HepG2 (cell line): ENCODE results near the gene SUN5. TPM values are rescaled to one million over a fixed set of nuclear protein-coding genes. Genes with fewer than 3 reads are reported as not detected.

Experiments used
- ATAC-seq: fragments of 200-7000 bp; cut with Tn5 transposase; 3 replicates; pipeline ENCODE4 v1.9.1; 2020; ENCODE audit warnings: mild to moderate bottlenecking, moderate library complexity
- BruUV-seq: library from RNA; stranded (reverse); fragments of 400-500 nt; replicated peaks from 2 replicates; lab custom pipeline; 2021; lab: Mats Ljungman, UMichigan
- CTCF ChIA-PET: fragments of 300-600 bp; formaldehyde crosslinking; extraction: SDS; loops from one replicate; lab custom pipeline; 2021; ENCODE audit warnings: low total read pairs, inconsistent platforms, low intra/inter-chr PET ratio; lab: Yijun Ruan, JAX
- POLR2A ChIA-PET: fragments of 350-600 bp; sonication (Branson Sonifier 250); formaldehyde crosslinking; loops from one replicate; lab custom pipeline; 2020; ENCODE audit warnings: antibody characterized with exemption, inconsistent platforms; lab: Yijun Ruan, JAX
- DNase-seq: peaks from one replicate; pipeline ENCODE4 v3.0.0-alpha.2; 2015; ENCODE audit warnings: low spot score
- FAIRE-seq: peaks from 3 replicates; lab custom pipeline; 2011; peaks lifted over from hg19 to GRCh38; lab: Jason Lieb, UNC
- H2AFZ ChIP-seq: one replicate; pipeline ENCODE4 v1.6.1; 2011; ENCODE audit warnings: low read length, inconsistent platforms
- H3K27ac ChIP-seq: fragments of 300-600 bp; 3 replicates; pipeline ENCODE4 v1.8.0; 2011; ENCODE audit warnings: mixed run types, mild to moderate bottlenecking, mixed read lengths, low read length, inconsistent platforms; ENCODE audit not compliant: insufficient read depth; ENCODE audit errors: extremely low read length
- H3K27me3 ChIP-seq, 2 experiments: fragments of 200-600 bp in 1 of 2; 2 replicates in 1 of 2; 3 replicates in 1 of 2; pipeline versions ENCODE4 v1.6.0 to v1.8.0; 2011; ENCODE audit warnings: low read length in 2 of 2, mild to moderate bottlenecking in 2 of 2, moderate library complexity in 2 of 2, inconsistent platforms in 1 of 2; ENCODE audit not compliant: insufficient read depth in 2 of 2, control insufficient read depth in 1 of 2
- H3K36me3 ChIP-seq, 2 experiments: fragments of 200-600 bp in 1 of 2; replicated peaks in 1 of 2; 2 replicates in 1 of 2; 3 replicates in 1 of 2; pipeline versions ENCODE4 v1.5.1 to v1.8.0; 2011; ENCODE audit warnings: low read length in 2 of 2, inconsistent platforms in 1 of 2; ENCODE audit not compliant: insufficient read depth in 2 of 2, control insufficient read depth in 1 of 2
- H3K4me1 ChIP-seq: 2 replicates; pipeline ENCODE4 v1.5.1; 2012; ENCODE audit warnings: low read length, inconsistent platforms; ENCODE audit not compliant: insufficient read depth
- H3K4me2 ChIP-seq: 2 replicates; pipeline ENCODE4 v1.6.0; 2011; ENCODE audit warnings: low read depth, low read length, inconsistent platforms
- H3K4me3 ChIP-seq, 3 experiments: fragments of 200-600 bp in 1 of 3; sonication (generic), shearing (Covaris generic) in 1 of 3; replicated peaks in 1 of 3; 2 replicates each; pipeline ENCODE4 v1.5.1; 2011 to 2016; ENCODE audit warnings: low read length in 3 of 3, inconsistent platforms in 2 of 3, low read depth in 2 of 3, mild to moderate bottlenecking in 2 of 3, control low read depth in 1 of 3, mixed read lengths in 1 of 3; ENCODE audit not compliant: insufficient read depth in 1 of 3
- H3K79me2 ChIP-seq: one replicate; pipeline ENCODE4 v1.6.1; 2011; ENCODE audit warnings: low read length, inconsistent platforms; ENCODE audit not compliant: insufficient read depth
- H3K9ac ChIP-seq: 2 replicates; pipeline ENCODE4 v1.6.0; 2011; ENCODE audit warnings: mild to moderate bottlenecking, low read depth, low read length, inconsistent platforms; ENCODE audit not compliant: insufficient read depth
- H3K9me3 ChIP-seq: 2 replicates; pipeline ENCODE4 v1.5.1; 2012; ENCODE audit warnings: mild to moderate bottlenecking, low read length
- H4K20me1 ChIP-seq: 2 replicates; pipeline ENCODE4 v1.6.0; 2011; ENCODE audit warnings: inconsistent platforms, mild to moderate bottlenecking, low read length, moderate library complexity; ENCODE audit not compliant: insufficient read depth
- ATF7-NPFF ChIP-seq: sonication (generic); formaldehyde crosslinking; IDR thresholded peaks from 2 replicates; pipeline ENCODE4 v1.8.1; 2023; ENCODE audit warnings: mild to moderate bottlenecking, low read depth, missing genetic modification reagents, moderate library complexity
- CBX5 ChIP-seq: sonication (generic); formaldehyde crosslinking; IDR thresholded peaks from 2 replicates; pipeline ENCODE4 v1.4.0; 2020; ENCODE audit warnings: missing genetic modification reagents, borderline replicate concordance
- ELF4 ChIP-seq: sonication (generic); formaldehyde crosslinking; IDR thresholded peaks from 2 replicates; pipeline ENCODE4 v1.5.0; 2020; ENCODE audit warnings: missing genetic modification reagents, mild to moderate bottlenecking, moderate library complexity, borderline replicate concordance
- MEIS2 ChIP-seq: sonication (generic); formaldehyde crosslinking; IDR thresholded peaks from 2 replicates; pipeline ENCODE4 v1.9.0; 2021; ENCODE audit warnings: mild to moderate bottlenecking, missing genetic modification reagents
- NFYC ChIP-seq: IDR thresholded peaks from 2 replicates; pipeline ENCODE4 v1.6.1; 2016; ENCODE audit warnings: missing genetic modification reagents, missing compliant biosample characterization
- ZBTB40 ChIP-seq, 2 experiments: fragments of 450-650 bp in 1 of 2; sonication (generic) in 1 of 2; formaldehyde crosslinking in 1 of 2; IDR thresholded peaks; 2 replicates each; pipeline versions ENCODE4 v1.6.1 to v1.8.0; 2016 to 2022; ENCODE audit warnings: antibody characterized with exemption in 1 of 2, mild to moderate bottlenecking in 1 of 2, missing genetic modification reagents in 1 of 2
- ZFX ChIP-seq: sonication (generic); formaldehyde crosslinking; IDR thresholded peaks from 2 replicates; pipeline ENCODE4 v1.4.0; 2020; ENCODE audit warnings: mild to moderate bottlenecking, low read depth, missing genetic modification reagents, moderate library complexity
- ZNF609 ChIP-seq: sonication (generic); formaldehyde crosslinking; IDR thresholded peaks from 2 replicates; pipeline ENCODE4 v1.4.0; 2020; ENCODE audit warnings: mild to moderate bottlenecking, missing genetic modification reagents, borderline replicate concordance
- WGBS: methylation state at CpG from one replicate; pipeline ENCODE4 v1.1.6; 2017; ENCODE audit warnings: low lambda C conversion rate; 5-methylcytosine and 5-hydroxymethylcytosine counted together
- in situ Hi-C: cut with HindIII; loops from 2 replicates; pipeline ENCODE4 v1.10.0; 2017; ENCODE audit warnings: low pct_unique_long_range_greater_than_20kb; ENCODE audit not compliant: extremely low pct_ligation_motif_present
- intact Hi-C: fragments of 100-400 bp; cut with micrococcal nuclease; formaldehyde crosslinking; loops from one replicate; pipeline ENCODE4 v1.10.0; 2022; ENCODE audit not compliant: unreplicated experiment
- polyA plus RNA-seq, 8 experiments: library from polyadenylated mRNA; depleted of rRNA in 3 of 8; stranded (reverse) in 7 of 8; unstranded in 1 of 8; fragments of >200 nt; fragmentation: Illumina TruSeq in 4 of 8; extraction: Trizol in 4 of 8; gene quantifications; 2 replicates each; pipeline versions ENCODE4 v1.2.1 to v1.2.3, GENCODE V29; 2011 to 2016; ENCODE audit warnings: low read depth in 4 of 8, missing spikeins in 1 of 8, mixed read lengths in 1 of 8; ENCODE audit not compliant: insufficient read depth in 1 of 8
- total RNA-seq, 5 experiments: library from RNA; depleted of rRNA; stranded (reverse); fragments of >200 nt; fragmentation: Illumina TruSeq; extraction: Trizol; gene quantifications; 2 replicates each; pipeline ENCODE4 v1.2.3, GENCODE V29; 2016; ENCODE audit warnings: low read depth in 1 of 5

SUN5 gene
- total and polyA plus RNA-seq, 2 of the 13 experiments (the other 11 are each of a cell fraction or from before 2014, with no cell fraction given): not detected

DNA sequence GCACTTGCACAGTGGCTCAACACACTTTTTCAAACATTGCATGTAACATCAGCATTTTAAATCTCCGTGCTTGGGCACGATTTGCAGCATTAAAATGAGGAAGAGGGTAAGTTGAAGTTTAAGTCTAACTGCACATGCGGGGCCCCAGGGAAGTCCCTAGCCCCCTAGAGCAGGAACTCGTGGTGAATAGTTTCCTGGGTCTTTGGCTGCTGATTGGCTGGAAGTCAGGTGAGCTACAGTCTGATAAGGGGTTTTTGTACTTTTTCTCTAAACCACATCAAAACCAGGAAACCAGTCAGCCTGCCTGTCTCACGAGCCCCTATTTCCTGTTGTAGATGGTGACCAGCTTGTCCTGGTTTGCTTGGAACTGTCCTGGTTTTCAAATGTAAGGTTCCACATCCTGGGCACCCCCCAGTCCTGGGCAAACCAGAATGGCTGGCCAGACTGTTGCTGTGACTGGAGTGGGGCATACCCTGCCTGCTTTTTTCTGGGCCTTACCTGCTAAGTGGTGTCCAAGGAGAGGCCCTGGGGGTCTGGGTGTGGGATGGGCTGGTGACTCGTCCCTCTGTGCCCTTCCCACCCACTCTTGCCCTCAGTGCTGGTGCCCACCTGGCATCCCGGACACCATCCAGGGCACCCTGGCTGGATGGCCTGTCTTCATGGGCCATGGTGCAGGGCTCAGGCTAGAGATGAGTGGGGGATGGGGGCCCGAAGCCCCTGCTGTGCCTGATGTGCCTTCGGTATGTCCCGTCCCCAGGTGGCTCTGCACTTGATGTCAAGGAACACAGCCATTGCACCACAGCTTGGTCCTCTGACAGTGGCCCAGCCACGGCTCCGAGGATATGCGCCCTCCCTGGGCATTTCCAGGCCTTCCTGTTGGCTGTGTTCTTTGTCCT is 31.8 kb downstream of the SUN5 start:
- no peak overlapping the region for H3K4me3 ChIP-seq
- H3K9ac ChIP-seq: no peak overlapping the region
- H4K20me1 ChIP-seq: no peaks in the 10 kb centered on the region
- no peaks in the 10 kb centered on the region for H3K9me3 ChIP-seq
- ATAC-seq (no peak), FAIRE-seq (no peak), DNase-seq (no peak)
- peak overlapping the region; percentile 73 for H2AFZ ChIP-seq
- BruUV-seq: no TSS peak
- intact Hi-C loops: no loop called here
- ChIA-PET POLR2A (no interaction called here), CTCF (no interaction called here)
- in situ Hi-C loops: no loop called here
- peaks cover 2 to 24% of the 10 kb centered on the region in 2 experiments; a peak in 4 of 5 replicates for H3K27me3 ChIP-seq
- peak overlapping the region; percentile 40 for H3K4me2 ChIP-seq
- H3K79me2 ChIP-seq: no peaks in the 10 kb centered on the region
- 60% methylated on average over 10 of the region's 13 CpGs for WGBS
- no peaks in the 10 kb centered on the region for H3K36me3 ChIP-seq
- H3K27ac ChIP-seq: no peak overlapping the region
- peaks cover 60% of the 10 kb centered on the region for H3K4me1 ChIP-seq
- TF ChIP-seq NFYC: peak; percentile 62
- 0 out of 2 replicates have a peak, but pooled peaks have one; percentile 24 for TF ChIP-seq ZFX
- TF ChIP-seq MEIS2 (CRISPR knock-in tag): peak; percentile 16; the same call in 1 of the 2 replicates
- no peak for TF ChIP-seq ELF4 (CRISPR knock-in tag)
- no peak for TF ChIP-seq ATF7-NPFF (CRISPR knock-in tag)
- TF ChIP-seq CBX5: no peak
- TF ChIP-seq ZBTB40 (IDR thresholded peaks at IDR 0.05): no peak
- TF ChIP-seq ZBTB40 (CRISPR knock-in tag; IDR thresholded peaks at IDR 0.05): 0 out of 2 replicates have a peak, but pooled peaks have one; percentile 47
- 0 out of 2 replicates have a peak, but pooled peaks have one; percentile 24 for TF ChIP-seq ZNF609 (CRISPR knock-in tag)
